ENCODE results near the gene AGMO. TPM values are rescaled to one million over a fixed set of nuclear protein-coding genes. Genes with fewer than 3 reads are reported as not detected.

AGMO gene
- total and polyA plus RNA-seq, 2 of the 8 experiments (the other 6 are each of a cell fraction or from before 2014, with no cell fraction given) = 0.22 to 0.45 TPM

- H3K56ac ChIP-seq (replicated peaks; ENCODE audit: insufficient read length, low read depth, low read length) = no peak overlapping the region
- TF ChIP-seq SUZ12 (IDR thresholded peaks at IDR 0.05; ENCODE audit: low read length) = no peak
- no peak for TF ChIP-seq ATF2 (IDR thresholded peaks at IDR 0.05; ENCODE audit: low read length)
- TF ChIP-seq SP2 (IDR thresholded peaks at IDR 0.05; ENCODE audit: low read length) = no peak
- no peak for TF ChIP-seq TCF12 (IDR thresholded peaks at IDR 0.05; ENCODE audit: low read depth, low read length)
- no peak for TF ChIP-seq HDAC2 (IDR thresholded peaks at IDR 0.05; ENCODE audit: borderline replicate concordance in 1 of 2, low read depth in 2 of 2, low read length in 2 of 2)
- TF ChIP-seq SP1 (IDR thresholded peaks at IDR 0.05; ENCODE audit: low read depth, low read length) = no peak
- no peak for TF ChIP-seq BRCA1 (IDR thresholded peaks at IDR 0.05; ENCODE audit: low read depth, low read length)
- TF ChIP-seq RBBP5 (IDR thresholded peaks at IDR 0.05; ENCODE audit: borderline replicate concordance, low read depth, low read length) = no peak
- TF ChIP-seq EGR1 (IDR thresholded peaks at IDR 0.05; ENCODE audit: borderline replicate concordance, low read depth, low read length) = no peak
- TF ChIP-seq CTBP2 (IDR thresholded peaks at IDR 0.05; ENCODE audit: borderline replicate concordance, insufficient read depth, insufficient read length, low read length) = no peak
- TF ChIP-seq SIX5 (IDR thresholded peaks at IDR 0.05; ENCODE audit: low read depth, low read length) = no peak
- TF ChIP-seq BACH1 (IDR thresholded peaks at IDR 0.05; ENCODE audit: low read length) = no peak
- TF ChIP-seq EP300 (IDR thresholded peaks at IDR 0.05; ENCODE audit: borderline replicate concordance in 1 of 2, low read depth in 2 of 2, low read length in 2 of 2) = no peak
- H2BK12ac ChIP-seq (ENCODE audit: low read depth, low read length) = no peak overlapping the region
- H3K27me3 ChIP-seq (replicated peaks in 1 of 4; ENCODE audit: control insufficient read depth in 3 of 4, extremely low read depth in 1 of 4, insufficient read depth in 3 of 4, low read length in 3 of 4) = no peaks in the 10 kb centered on the region
- no peak overlapping the region for H3K4me3 ChIP-seq (ENCODE audit: extremely low read depth in 1 of 4, insufficient read depth in 2 of 4, low read depth in 3 of 4, low read length in 4 of 4)
- H4K20me1 ChIP-seq (replicated peaks in 1 of 2; ENCODE audit: control insufficient read depth in 1 of 2, insufficient read depth in 2 of 2, low read length in 2 of 2) = no peaks in the 10 kb centered on the region
- WGBS, 2 experiments (ENCODE audit: extremely low coverage in 1 of 2, insufficient coverage in 1 of 2, insufficient read length in 1 of 2, insufficient replicate concordance in 2 of 2, low coverage in 1 of 2, low lambda C conversion rate in 2 of 2, missing lambda C conversion rate in 1 of 2) = 86% methylated on average over 2 of the region's 2 CpGs; no CpG with 5 or more reads in 1 of the 2 experiments
- no peaks in the 10 kb centered on the region for H3K23me2 ChIP-seq (ENCODE audit: low read depth, low read length)
- no peak overlapping the region for H2AFZ ChIP-seq (ENCODE audit: low read length)
- no peak overlapping the region for H3K4ac ChIP-seq (replicated peaks; ENCODE audit: insufficient read length, low read depth, low read length)
- no peaks in the 10 kb centered on the region for H3K4me1 ChIP-seq (replicated peaks in 1 of 4; ENCODE audit: control insufficient read depth in 3 of 4, insufficient read depth in 4 of 4, low read length in 3 of 4)
- H3K18ac ChIP-seq (ENCODE audit: extremely low read depth, low read length) = no peak overlapping the region
- H2BK5ac ChIP-seq (ENCODE audit: low read depth, low read length) = no peak overlapping the region
- H3K4me2 ChIP-seq (ENCODE audit: insufficient read depth in 1 of 2, low read depth in 2 of 2, low read length in 2 of 2) = no peak overlapping the region
- no peak overlapping the region for H2BK120ac ChIP-seq (replicated peaks; ENCODE audit: low read depth, low read length)
- H4K8ac ChIP-seq (ENCODE audit: extremely low read depth, insufficient read depth, low read length) = no peak overlapping the region
- H3K27ac ChIP-seq (ENCODE audit: low read depth, low read length) = no peak overlapping the region
- H3K9ac ChIP-seq (replicated peaks in 1 of 4; ENCODE audit: extremely low read depth in 1 of 4, low read depth in 3 of 4, low read length in 3 of 4) = no peak overlapping the region
- DNase-seq (ENCODE audit: low read depth in 1 of 2, low spot score in 2 of 2) (no peak), FAIRE-seq (no peak)
- H3K79me1 ChIP-seq (ENCODE audit: low read depth, low read length) = no peaks in the 10 kb centered on the region
- H4K91ac ChIP-seq (replicated peaks; ENCODE audit: insufficient read length, low read length) = no peak overlapping the region
- H3K14ac ChIP-seq (ENCODE audit: insufficient read length) = no peak overlapping the region
- H3K79me2 ChIP-seq (ENCODE audit: control insufficient read depth in 1 of 2, insufficient read depth in 2 of 2, low read length in 2 of 2) = no peaks in the 10 kb centered on the region
- H3K23ac ChIP-seq (ENCODE audit: insufficient read length) = no peak overlapping the region
- CTCF ChIA-PET (ENCODE audit: partially characterized antibody) = no interaction called here
- H4K5ac ChIP-seq (ENCODE audit: insufficient read length, low read depth, low read length) = no peak overlapping the region
- H3K36me3 ChIP-seq (ENCODE audit: control insufficient read depth in 2 of 4, insufficient read depth in 4 of 4, low read length in 3 of 4) = no peaks in the 10 kb centered on the region
- H2AK5ac ChIP-seq (ENCODE audit: low read depth, low read length) = no peak overlapping the region
- no peak overlapping the region for H2BK15ac ChIP-seq (ENCODE audit: low read length)
- H3K9me3 ChIP-seq (ENCODE audit: insufficient read depth in 2 of 2, low read depth in 1 of 2, low read length in 1 of 2) = no peaks in the 10 kb centered on the region; a peak in 1 of 4 replicates
- POLR2A ChIA-PET (ENCODE audit: partially characterized antibody) = interaction anchor here (0.6 kb wide), 1 partner anchor 483 kb away, joined by 3 read pairs; no protein-coding TSS in a partner anchor
- no peak overlapping the region for H2BK20ac ChIP-seq (ENCODE audit: low read length)
These were observed 142.2 kb downstream of the AGMO start for GRCh38 chr7:15419596-15419995.
